GM11168 (cell line): Measurements from ENCODE around the gene SIVA1.

Experiments used
- in situ Hi-C: fragments of 300-500 bp; cut with MboI; formaldehyde crosslinking; loops from one replicate; pipeline ENCODE4 v1.12.0; 2022; ENCODE audit warnings: low sequenced_read_pairs; ENCODE audit not compliant: unreplicated experiment

The SIVA1 gene

DNA sequence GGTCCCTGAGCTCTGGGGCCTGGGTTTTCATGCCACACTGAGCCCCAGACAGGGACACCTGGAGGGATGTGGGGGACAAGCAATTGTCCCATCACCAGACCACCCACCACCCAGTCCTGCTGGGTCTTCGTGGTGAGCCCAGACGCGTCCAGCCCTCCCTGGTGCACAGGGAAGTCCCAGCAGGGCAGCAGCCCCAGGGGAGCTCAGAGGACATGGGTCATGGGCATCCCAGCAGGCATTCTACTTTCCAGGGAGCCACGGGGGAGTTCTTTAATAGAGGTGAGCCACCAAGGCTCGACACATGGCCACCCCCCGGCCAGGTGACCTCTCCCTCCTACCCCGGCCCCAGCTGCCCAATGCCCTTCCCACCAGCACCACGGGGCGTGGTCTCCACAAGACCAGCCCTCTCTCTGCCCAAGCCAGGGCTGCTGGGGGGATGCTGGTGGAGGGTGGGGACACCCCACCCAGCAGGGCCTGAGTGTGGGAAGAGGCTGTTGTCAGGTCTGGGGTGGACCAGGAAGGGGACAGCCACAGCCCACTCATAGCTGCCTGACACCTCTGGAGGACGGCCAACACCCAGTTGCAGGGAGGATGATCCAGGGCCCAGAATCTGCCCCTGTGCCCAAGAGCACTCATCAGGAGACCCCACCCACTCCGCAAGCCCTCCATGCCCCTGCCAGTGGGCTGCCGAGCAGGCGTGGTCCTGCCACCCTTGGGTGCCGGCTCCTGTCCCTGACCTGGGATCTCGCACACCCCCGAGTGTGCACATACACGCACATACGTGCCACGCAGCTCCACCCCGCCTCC lies 28.5 kb downstream of the SIVA1 start:
- in situ Hi-C loops: no loop called here

DNA sequence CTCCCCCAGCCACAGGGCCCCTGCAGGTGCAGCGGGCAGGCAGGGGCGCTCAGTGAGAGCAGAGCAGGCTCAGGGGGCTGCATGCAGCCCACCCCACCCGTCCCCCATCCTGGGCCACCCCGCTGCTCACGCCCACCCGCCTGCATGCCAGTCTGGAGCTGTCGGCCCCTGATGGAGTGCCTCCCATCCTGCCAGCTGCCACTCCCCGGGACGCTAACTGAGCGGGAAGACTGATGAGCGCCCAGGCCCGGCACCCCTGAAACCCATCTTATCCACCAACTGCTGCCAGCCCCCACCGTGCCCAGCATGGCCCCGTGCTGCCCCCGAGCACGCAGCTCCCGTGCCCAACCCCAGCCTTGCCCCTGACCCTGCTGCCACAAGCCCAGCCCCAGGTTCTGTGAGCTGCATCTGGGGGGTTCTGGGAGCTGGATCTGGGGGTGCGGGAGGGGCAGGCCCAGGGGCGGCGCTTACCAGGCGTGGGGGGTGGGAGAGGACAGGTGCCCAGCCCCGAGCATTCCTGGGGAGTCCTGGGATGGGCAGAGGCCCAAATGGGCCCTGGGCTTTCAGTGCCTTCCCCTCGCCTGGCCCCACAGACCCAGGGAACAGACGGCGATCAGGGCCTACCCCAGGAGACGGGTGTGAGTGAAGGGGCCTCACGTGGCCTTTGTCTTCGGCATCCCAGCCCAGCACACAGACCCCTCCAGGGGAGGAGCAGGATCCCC lies 29.3 kb downstream of the SIVA1 start:
- in situ Hi-C loops: no loop called here

DNA sequence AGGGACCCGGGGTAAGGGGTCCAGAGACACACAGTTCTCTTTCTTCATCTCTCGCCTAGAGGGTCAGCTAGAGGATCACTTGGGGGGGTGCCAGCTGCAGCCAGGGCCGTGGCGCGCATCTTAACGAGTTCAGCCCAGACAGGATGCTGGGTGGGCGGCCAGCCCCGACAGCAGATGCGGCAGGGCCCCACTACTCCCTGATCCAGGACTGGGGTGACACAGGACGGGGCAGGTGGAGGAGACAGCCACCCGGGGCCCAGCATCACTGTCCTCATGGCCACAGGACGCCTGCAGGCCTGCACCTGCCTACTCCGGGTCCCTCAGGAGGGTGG lies 29.8 kb downstream of the SIVA1 start:
- in situ Hi-C loops: no loop called here

DNA sequence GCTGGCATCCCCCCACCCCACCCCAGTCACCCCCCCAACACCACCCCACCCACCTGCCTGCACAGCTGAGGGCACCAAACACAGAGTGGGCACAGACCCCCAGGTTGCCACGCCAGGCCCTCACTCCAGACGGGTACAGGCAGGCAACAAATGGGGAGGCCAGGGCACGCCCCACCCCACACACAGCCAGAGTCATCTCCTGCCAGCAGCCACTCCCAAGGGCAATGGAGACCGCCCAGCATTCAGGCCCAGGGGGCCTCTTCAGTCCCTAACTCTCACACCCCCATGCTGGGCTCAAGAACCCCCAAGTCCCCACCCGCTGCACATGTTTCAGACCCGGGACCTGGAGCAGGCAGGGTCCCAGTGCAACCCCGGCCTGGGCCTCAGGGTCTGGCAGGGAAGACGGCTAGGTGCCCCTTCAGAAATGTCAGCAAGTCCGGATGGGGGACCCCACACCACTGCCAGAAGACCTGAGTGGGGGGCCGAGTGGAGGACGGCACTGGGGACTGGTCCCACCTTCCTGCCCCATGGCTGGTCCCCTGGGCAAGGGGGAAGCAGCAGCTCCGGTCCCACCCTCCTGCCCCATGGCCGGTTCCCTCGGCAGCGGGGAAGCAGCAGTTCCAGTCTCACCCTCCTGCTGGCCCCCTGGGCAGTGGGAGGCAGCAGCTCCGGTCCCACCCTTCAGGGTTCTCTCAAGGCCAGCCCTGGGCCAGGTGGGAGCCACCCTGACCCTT lies 30.7 kb downstream of the SIVA1 start:
- in situ Hi-C loops: no loop called here

DNA sequence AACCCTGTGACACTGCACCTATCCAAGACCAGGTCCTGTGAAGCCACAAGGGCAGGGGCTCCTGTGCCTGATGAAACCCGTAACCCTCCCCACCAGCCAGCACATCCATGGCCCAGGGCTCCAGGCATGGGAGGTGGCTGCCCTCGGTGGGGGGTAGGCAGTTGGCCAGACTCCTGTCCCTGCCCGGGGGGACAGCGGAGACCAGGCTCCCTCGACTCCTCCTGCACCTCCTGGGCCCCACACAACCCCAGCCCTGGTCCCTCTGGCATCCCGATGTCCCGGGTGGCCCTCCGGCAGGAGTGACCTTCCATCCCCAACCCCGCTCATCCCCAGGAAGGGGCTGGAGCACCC lies 31.2 kb downstream of the SIVA1 start:
- in situ Hi-C loops: no loop called here

DNA sequence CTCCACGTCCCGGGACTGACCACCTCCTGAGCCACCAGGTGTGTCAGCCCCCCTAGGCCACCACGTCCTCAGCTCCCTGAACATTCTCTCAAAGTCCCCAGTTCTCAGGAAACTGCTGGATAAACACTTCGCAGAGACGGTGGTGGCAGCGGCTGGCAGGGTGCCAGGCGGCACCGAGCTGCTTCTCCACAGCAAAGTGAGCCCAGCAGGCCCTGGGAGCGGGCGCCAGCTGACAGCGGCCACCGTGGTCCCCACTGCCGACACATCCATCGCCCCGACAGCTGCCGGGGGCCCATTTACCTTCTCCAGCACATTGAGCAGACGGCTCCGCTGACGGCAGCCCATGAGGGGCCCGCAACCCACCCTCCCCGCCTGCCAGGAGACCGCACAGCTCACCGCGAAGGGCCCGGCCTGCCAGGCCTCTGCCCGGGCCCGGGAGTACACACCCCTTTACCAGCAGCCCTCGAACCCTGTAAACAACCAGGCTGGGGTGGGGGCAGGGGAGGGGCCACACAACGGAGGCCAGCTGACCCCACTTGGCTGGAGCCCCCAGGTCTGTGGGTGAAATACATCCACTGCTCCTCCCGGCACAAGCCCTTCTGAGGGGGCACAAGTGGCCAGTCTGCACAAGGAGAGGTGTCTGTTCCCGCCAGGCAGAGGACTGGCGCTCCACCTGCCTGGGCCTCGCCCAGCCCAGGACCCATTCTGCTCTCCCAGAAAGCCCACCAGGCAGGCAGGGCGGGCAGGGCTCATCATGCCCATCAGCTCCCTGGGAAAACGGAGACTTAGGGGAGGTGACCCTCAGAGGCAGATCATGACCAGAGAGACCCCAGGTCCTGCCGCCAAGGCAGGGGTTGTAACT lies 32.1 kb downstream of the SIVA1 start:
- in situ Hi-C loops: no loop called here

DNA sequence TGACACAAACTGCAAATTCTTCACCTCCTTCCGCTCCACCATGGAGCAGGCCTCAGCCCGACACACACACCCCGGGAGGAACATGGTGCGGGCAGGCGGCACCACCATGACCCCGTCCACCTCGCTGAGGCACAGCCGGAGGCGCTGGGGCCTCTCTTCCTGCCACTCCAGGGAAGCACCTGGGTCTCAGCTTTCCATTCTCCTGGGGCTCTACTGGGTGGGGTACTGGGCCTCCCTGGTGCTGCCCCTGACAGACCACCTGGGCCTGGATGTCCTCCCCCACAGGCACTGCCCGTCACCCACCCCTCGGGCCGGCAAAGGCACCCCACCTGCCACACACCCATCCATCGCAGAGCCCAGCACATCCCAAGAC lies 32.7 kb downstream of the SIVA1 start:
- in situ Hi-C loops: no loop called here

DNA sequence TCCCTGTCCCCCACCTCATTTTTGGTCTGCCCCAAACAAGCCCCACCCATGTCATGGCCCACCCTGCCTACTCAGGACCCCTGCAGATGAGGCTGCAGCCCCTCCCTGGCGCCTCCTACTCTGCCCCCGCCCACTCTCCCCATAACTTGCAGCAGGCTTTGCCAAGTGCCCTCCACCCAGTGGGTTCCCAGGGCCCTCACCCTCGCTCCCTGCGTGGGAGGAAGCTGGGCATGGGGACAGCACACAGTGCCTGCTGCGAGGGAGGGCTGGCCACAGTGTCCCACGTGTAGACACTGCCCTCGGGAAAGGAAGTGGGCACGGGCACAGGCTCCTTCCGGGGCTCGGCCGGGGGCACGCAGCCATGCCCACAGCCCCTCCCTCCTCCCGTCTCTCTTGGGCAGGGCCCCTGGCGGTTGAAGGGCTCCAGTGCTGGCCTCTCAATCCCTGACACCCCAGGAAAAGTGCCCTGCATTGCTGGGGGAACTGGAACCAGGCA lies 33.2 kb downstream of the SIVA1 start:
- in situ Hi-C loops: no loop called here

DNA sequence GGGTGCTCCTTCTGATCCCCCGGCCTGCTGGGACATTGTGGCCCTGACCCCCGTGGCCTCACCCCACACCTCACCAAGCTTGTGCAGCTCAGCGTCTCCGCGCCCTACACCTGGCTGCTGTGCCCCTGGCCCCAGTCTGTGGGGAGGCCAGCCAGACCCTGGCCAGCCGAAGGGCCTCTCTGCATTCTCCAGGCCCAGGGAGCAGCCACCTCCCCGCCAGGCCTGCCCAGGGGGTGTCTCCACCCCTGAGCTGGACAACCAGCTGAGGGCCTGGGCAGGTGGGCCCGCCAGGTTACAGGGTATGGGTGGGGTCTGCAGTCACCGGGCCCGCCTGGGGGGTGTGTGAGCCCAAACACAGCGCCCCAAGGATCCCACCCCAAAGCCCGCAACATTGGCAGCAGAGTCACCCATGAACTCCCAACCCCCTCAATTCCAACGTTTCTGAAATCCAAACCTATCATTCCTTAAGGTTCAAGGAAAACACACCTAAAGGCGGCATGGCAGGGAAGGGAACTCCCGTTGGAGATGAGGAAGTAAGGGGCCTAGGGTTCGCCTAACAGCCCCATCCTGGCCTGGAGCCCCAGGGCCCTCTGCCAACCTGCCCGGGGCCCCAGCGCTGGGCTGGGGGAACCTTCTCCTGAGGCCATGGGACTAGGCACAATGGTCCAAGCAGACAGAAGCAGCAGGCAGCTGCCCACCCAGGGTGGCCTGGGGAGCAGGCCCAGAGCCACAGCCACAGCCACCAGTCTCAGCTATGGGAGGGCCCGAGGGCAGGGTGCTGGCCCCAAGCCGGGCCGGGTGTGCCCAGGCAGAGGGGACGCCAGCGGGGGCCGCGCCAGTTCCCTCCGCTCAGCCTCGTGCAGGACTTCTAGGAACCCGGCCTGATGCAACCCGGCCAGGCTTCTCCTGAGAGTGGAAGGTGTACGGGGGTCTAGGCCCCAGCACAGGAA lies 34.1 kb downstream of the SIVA1 start:
- in situ Hi-C loops: no loop called here

DNA sequence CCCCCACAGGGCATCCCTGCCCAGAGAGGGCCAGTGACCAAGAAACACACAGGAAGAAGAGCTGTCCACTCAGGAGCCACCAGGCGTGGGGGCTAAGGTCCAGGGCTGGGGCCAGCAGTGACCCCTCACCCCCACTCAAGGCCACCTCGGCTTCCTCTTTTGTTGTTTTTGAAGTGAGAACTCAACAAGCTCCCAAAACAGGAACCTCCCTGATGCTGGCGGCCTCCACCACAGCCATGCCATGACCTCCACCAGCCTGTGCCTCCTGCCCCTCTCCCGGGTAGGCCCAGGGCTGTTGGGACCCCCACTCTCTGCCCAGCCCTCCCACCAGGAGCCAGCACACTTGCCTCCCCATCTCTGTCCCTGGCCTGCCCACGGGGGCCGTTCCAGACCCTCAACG lies 34.8 kb downstream of the SIVA1 start:
- in situ Hi-C loops: no loop called here

DNA sequence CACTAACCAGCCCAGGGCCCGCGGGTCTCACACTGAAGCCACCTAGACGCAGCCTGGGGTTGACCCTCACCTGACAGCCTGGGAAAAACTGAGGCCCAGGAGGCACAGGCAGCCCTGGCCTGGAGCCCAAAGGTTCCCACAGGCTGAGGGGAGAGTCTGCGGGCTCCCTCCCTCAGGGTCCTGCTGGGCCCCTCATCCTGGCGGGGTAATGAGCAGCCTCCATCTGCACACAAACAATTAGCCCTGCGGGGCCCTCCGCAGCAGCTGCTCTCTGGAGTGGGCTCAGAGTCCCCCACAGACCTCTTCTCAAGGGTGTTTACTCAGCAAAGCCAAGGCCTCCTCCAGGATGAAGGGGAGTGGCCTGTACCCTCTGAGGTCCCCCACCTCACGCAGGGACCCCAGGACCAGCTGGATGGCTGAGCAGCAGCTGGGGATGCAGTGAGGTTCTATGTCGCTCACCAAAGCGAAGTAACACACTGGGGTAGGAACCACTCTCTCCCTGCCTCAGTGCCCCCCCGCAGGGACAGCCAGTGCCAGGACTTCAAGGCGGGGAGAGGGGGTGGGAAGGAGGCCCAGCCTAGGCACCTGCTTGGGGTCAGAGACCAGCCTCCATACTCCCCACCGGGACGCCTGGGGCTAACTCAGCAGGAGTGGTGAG lies 35.3 kb downstream of the SIVA1 start:
- in situ Hi-C loops: no loop called here

DNA sequence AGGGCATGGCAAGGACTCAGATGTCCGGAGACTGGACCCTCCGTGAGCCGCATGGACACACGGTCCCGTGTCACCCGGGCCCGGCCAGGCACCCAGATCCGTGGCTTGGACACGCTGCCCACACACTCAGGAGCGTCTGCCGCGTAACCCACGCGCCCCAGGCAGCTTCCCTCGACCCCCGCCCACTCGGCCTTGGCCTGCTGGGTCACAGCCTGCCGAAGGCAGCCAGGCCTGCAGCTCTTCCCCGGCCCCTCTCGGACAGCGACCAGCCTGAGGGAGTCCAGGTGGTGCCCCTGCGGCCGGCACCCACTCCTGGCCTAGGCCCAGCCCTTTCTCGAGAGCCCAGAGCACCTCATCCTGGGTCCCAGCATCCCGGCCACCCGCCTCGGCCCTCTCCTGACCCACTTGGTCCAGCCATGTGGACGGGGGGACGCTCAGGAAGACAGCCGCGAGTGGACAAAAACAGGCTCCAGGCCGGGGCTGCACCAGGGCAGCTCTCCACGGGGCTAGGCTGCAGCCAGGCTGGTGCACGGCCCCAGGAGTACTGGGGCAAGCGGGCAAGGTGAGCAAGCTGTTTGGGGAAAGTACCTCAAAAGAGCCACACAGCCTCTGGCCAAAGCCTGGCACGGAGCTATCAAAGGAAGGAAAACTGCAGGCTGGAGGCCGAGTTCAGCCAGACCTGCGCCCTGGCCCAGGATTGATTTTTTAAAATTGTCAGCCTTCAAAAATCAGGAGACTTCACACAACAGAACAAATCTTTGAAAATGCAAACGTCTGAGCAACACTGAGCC lies 36.1 kb downstream of the SIVA1 start:
- in situ Hi-C loops: no loop called here

DNA sequence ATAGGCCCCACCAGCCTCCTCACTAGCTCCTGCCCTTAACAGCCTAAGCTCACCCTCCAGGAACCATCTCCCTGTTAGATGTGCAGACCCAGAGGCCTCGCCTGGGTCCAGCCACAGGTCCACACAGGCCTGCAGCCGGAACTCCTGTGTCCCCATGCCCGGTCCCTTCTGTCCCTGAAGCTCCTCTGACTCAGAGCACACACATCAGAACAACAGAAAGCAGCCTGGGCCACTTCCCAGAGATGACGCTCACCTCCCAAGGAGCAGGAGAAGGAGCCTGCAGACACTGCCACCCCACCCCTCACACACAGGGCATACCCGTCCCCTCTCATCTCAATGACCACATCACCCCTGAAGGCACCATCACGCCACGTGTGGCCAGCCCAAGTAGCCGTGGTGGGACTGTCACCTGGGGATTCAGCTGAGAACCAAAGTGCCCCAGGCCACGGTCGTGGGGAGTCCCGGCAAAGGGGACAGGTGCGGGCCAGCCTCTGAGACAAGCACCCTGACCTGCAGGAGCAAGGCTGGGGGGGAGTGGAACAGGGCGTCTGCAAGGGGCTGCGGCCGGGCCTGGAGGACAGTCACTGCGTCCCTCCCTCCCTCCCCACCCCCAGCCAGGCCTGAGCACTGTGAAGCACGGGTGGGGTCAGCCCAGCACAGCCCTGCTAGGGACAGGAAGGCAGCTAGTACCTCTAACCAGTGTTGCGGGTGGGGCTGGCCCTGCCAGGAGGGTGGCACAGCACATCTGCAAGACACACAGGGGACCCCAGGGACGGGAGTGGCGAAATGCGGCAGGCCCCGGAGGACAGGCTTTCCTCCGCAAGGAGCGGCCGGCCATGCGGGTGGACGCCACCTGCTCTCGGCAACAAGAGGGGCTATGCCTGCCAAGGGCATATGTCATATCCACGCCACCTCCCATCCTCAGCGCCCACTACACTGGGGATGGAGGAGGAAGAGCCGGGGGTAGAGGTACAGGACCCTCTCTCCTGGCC lies 37.1 kb downstream of the SIVA1 start:
- in situ Hi-C loops: no loop called here

DNA sequence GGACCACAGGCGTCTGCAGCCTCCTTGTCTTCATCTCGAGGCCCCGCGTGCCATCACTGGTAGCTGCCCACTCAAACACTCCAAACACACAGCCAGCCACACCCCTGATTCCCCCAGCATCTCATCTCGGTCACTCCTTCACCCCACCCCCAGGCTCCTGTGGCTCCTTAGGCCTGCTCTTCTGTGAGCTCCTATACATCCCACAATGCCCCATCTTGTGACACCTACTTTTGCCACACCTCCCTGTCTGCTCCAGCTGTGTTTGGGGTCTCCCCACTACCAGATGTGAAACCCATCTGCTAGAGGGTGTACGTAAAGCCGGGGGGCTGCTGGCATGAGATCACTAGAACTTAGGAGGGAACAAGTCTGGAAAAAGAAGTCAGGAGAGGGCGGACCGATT lies 38.5 kb downstream of the SIVA1 start:
- in situ Hi-C loops: no loop called here

DNA sequence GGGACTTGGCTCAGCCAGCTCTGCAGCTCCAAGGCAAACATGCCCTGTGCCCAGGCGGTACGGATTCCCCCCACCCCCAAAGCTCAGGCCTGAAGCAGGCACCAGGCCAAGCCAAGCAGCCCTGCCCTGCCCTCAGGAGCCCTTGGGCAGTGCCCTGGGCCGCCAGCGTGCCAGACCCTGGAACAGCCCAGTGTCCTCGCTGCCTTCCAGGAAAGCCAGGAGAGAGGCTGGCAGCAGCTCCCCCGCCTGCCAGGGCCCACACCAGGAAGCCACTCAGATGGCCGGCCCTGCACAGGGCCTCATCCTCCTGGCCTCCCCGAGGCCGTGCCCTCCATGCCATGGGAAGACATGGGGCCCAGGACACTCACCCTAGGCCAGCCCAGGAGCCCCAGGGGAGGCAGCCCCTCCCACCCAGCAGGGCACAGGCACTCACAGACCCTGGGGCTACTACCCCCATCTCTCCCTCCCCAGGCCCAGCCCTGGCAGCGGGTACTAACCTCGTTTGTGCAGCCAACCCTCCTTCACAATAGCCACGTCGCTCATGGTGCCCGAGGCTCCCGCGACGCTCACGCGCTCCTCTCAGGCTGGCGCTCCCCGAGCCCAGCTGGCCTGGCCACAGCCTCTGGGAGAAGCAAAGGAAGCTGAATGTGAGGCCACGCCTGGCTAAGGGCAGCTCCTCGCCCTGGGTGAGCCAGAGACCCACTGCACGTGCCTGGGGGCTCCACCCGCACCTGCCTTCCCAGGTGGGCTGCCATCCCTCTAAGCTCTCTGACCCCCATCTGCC lies 39.3 kb downstream of the SIVA1 start:
- in situ Hi-C loops: no loop called here
